HCT116 (cell line): ENCODE measurements around the gene PRSS57. TPM values are rescaled to one million over a fixed set of nuclear protein-coding genes. Genes with fewer than 3 reads are reported as not detected.

Source experiments
- ATAC-seq: fragments of 200-7000 bp; cut with Tn5 transposase; 2 replicates; pipeline ENCODE4 v1.9.1; 2020; ENCODE audit warnings: mild to moderate bottlenecking, moderate library complexity
- BruUV-seq: library from RNA; stranded (reverse); fragments of 400-500 nt; replicated peaks from 2 replicates; lab custom pipeline; 2021; lab: Mats Ljungman, UMichigan
- CTCF ChIA-PET: fragments of 300-600 bp; sonication (Branson Sonifier 250); formaldehyde crosslinking; loops from one replicate; lab custom pipeline; 2021; ENCODE audit warnings: antibody characterized with exemption; lab: Charles Lee
- POLR2A ChIA-PET: fragments of 300-600, 350-600 bp; sonication (Branson Sonifier 250); formaldehyde crosslinking; loops from one replicate; lab custom pipeline; 2021; ENCODE audit warnings: antibody characterized with exemption; lab: Charles Lee
- RAD21 ChIA-PET, 2 experiments: fragments of 300-600 bp; sonication (Branson Sonifier 250); formaldehyde crosslinking; loops; one replicate each; lab custom pipeline; 2023; ENCODE audit warnings: low total read pairs in 2 of 2; ENCODE audit not compliant: uncharacterized antibody in 2 of 2, unreplicated experiment in 2 of 2, low non-redundant PET in 1 of 2; lab: Charles Lee
- DNase-seq: peaks from one replicate; pipeline ENCODE4 v3.0.0-alpha.2; 2010; ENCODE audit warnings: low read depth, low spot score
- H2AFZ ChIP-seq: fragments of 200-600 bp; shearing (Covaris generic), sonication (generic); 2 replicates; pipeline ENCODE4 v1.6.1; 2017; ENCODE audit warnings: low read depth, mixed run types, mixed read lengths, antibody characterized with exemption, low read length; ENCODE audit not compliant: poor library complexity, severe bottlenecking
- H3K27ac ChIP-seq: 2 replicates; pipeline ENCODE4 v1.5.1; 2012; ENCODE audit warnings: low read depth, low read length
- H3K27me3 ChIP-seq: fragments of 200-600 bp; sonication (generic); 2 replicates; pipeline ENCODE4 v1.6.1; 2016; ENCODE audit warnings: mixed run types, low read length, mixed read lengths; ENCODE audit not compliant: insufficient read depth
- H3K36me3 ChIP-seq, 2 experiments: fragments of 200-500 bp in 1 of 2; fragments of 200-600 bp in 1 of 2; sonication (Bioruptor generic) in 1 of 2; sonication (generic) in 1 of 2; 2 replicates each; pipeline versions ENCODE4 v1.5.1 to v1.6.1; 2014 to 2016; ENCODE audit warnings: low read length in 2 of 2, inconsistent platforms in 1 of 2, mixed read lengths in 1 of 2, mixed run types in 1 of 2; ENCODE audit not compliant: insufficient read depth in 2 of 2, control insufficient read depth in 1 of 2
- H3K4me1 ChIP-seq, 2 experiments: fragments of 200-600 bp in 1 of 2; sonication (generic) in 1 of 2; 2 replicates each; pipeline versions ENCODE4 v1.5.1 to v1.6.1; 2012 to 2017; ENCODE audit warnings: low read length in 2 of 2, inconsistent platforms in 1 of 2, mild to moderate bottlenecking in 1 of 2, mixed read lengths in 1 of 2, mixed run types in 1 of 2, moderate library complexity in 1 of 2; ENCODE audit not compliant: insufficient read depth in 2 of 2, control insufficient read depth in 1 of 2
- H3K4me2 ChIP-seq: fragments of 200-600 bp; sonication (generic); 2 replicates; pipeline ENCODE4 v1.6.1; 2017; ENCODE audit warnings: mixed run types, low read length, mixed read lengths
- H3K4me3 ChIP-seq, 2 experiments: fragments of 200-600 bp in 1 of 2; sonication (generic) in 1 of 2; replicated peaks in 1 of 2; 2 replicates each; pipeline ENCODE4 v1.5.1; 2011 to 2016; ENCODE audit warnings: low read length in 2 of 2, control low read depth in 1 of 2, low read depth in 1 of 2, mild to moderate bottlenecking in 1 of 2, mixed read lengths in 1 of 2, mixed run types in 1 of 2
- H3K79me2 ChIP-seq: fragments of 200-600 bp; sonication (generic); 2 replicates; pipeline ENCODE4 v1.6.1; 2017; ENCODE audit warnings: mild to moderate bottlenecking, mixed run types, low read length, moderate library complexity, mixed read lengths; ENCODE audit not compliant: insufficient read depth
- H3K9ac ChIP-seq: fragments of 200-600 bp; sonication (generic); 2 replicates; pipeline ENCODE4 v1.6.1; 2016; ENCODE audit warnings: low read length, mixed read lengths
- H3K9me2 ChIP-seq: fragments of 200-600 bp; sonication (generic), shearing (Covaris generic); 2 replicates; pipeline ENCODE4 v1.6.1; 2017; ENCODE audit warnings: mixed run types, mild to moderate bottlenecking, moderate library complexity; ENCODE audit not compliant: insufficient read depth
- H3K9me3 ChIP-seq, 2 experiments: fragments of 200-500 bp in 1 of 2; fragments of 200-600 bp in 1 of 2; sonication (Bioruptor generic) in 1 of 2; sonication (generic) in 1 of 2; 2 replicates each; pipeline ENCODE4 v1.6.1; 2014 to 2017; ENCODE audit warnings: low read length in 2 of 2, mixed read lengths in 2 of 2, inconsistent platforms in 1 of 2, low read depth in 1 of 2, mild to moderate bottlenecking in 1 of 2, mixed run types in 1 of 2, moderate library complexity in 1 of 2; ENCODE audit not compliant: control insufficient read depth in 1 of 2, insufficient read depth in 1 of 2
- H4K20me1 ChIP-seq: fragments of 200-600 bp; sonication (generic), shearing (Covaris generic); 2 replicates; pipeline ENCODE4 v1.6.1; 2017; ENCODE audit warnings: mixed run types, mild to moderate bottlenecking, moderate library complexity; ENCODE audit not compliant: insufficient read depth
- CBX3 ChIP-seq: IDR thresholded peaks from 2 replicates; pipeline ENCODE4 v1.6.1; 2012; ENCODE audit warnings: low read depth
- CEBPB ChIP-seq: IDR thresholded peaks from 2 replicates; pipeline ENCODE4 v1.6.1; 2012; ENCODE audit warnings: low read depth
- EGR1 ChIP-seq: IDR thresholded peaks from 2 replicates; pipeline ENCODE4 v1.6.1; 2012; ENCODE audit warnings: low read depth
- EZH2 ChIP-seq: fragments of 200-600 bp; sonication (generic); IDR thresholded peaks from 2 replicates; pipeline ENCODE4 v1.6.1; 2017; ENCODE audit warnings: antibody characterized with exemption, mixed run types
- EZH2phosphoT487 ChIP-seq: fragments of 200-600 bp; IDR thresholded peaks from 2 replicates; pipeline ENCODE4 v1.6.1; 2018; ENCODE audit warnings: antibody characterized with exemption, borderline replicate concordance
- FOSL1 ChIP-seq: IDR thresholded peaks from 2 replicates; pipeline ENCODE4 v1.6.1; 2012; ENCODE audit warnings: low read depth
- JUND ChIP-seq: IDR thresholded peaks from 2 replicates; pipeline ENCODE4 v1.6.1; 2012
- RAD21 ChIP-seq: IDR thresholded peaks from 2 replicates; pipeline ENCODE4 v1.6.1; 2012; ENCODE audit warnings: low read depth, mild to moderate bottlenecking
- SP1 ChIP-seq: IDR thresholded peaks from 2 replicates; pipeline ENCODE4 v1.6.1; 2012; ENCODE audit warnings: low read depth
- SRF ChIP-seq: IDR thresholded peaks from 2 replicates; pipeline ENCODE4 v1.6.1; 2012; ENCODE audit warnings: low read depth
- TCF7L2 ChIP-seq: IDR thresholded peaks from 2 replicates; pipeline ENCODE4 v1.7.0; 2011; ENCODE audit warnings: borderline replicate concordance, inconsistent platforms; ENCODE audit not compliant: insufficient read depth, insufficient read length; ENCODE audit errors: extremely low read depth
- YY1 ChIP-seq: IDR thresholded peaks from 2 replicates; pipeline ENCODE4 v1.6.1; 2011; ENCODE audit warnings: low read length, low read depth, moderate library complexity, mild to moderate bottlenecking; ENCODE audit not compliant: insufficient replicate concordance; ENCODE audit errors: extremely low read depth
- ZFX ChIP-seq: fragments of 450-650 bp; IDR thresholded peaks from 2 replicates; pipeline ENCODE4 v1.6.1; 2017
- ZNF274 ChIP-seq: fragments of 200-500 bp; sonication (Bioruptor generic); IDR thresholded peaks from 2 replicates; pipeline ENCODE4 v1.6.1; 2014; ENCODE audit warnings: mild to moderate bottlenecking, low read depth, low read length, inconsistent platforms
- intact Hi-C: fragments of 100-400 bp; cut with micrococcal nuclease; formaldehyde crosslinking; loops from 2 replicates; pipeline ENCODE4 v1.10.0; 2022
- total RNA-seq: library from RNA; stranded (reverse); gene quantifications from one replicate; pipeline ENCODE4 v1.2.1, GENCODE V29; 2021; ENCODE audit not compliant: unreplicated experiment
- TF ChIP-seq, protein P1 (sequence below): IDR thresholded peaks from 2 replicates; pipeline ENCODE4 v1.6.1; 2012
- TF ChIP-seq, protein P2 (sequence below): IDR thresholded peaks from 2 replicates; pipeline ENCODE4 v1.6.1; 2012; ENCODE audit warnings: low read depth
- TF ChIP-seq, protein P3 (sequence below), 3 experiments: fragments of 200-600 bp in 1 of 3; sonication (generic) in 1 of 3; IDR thresholded peaks in 2 of 3; conservative IDR thresholded peaks in 1 of 3; 2 replicates each; pipeline ENCODE4 v1.5.1; 2012 to 2017; ENCODE audit warnings: low read depth in 2 of 3, low read length in 2 of 3, antibody characterized with exemption in 1 of 3, borderline replicate concordance in 1 of 3, control low read depth in 1 of 3, mild to moderate bottlenecking in 1 of 3, mixed read lengths in 1 of 3, mixed run types in 1 of 3, moderate library complexity in 1 of 3; ENCODE audit not compliant: insufficient read depth in 1 of 3
- TF ChIP-seq, protein P4 (sequence below): IDR thresholded peaks from 2 replicates; pipeline ENCODE4 v1.6.1; 2011; ENCODE audit warnings: mild to moderate bottlenecking, low read length, moderate library complexity; ENCODE audit not compliant: insufficient replicate concordance; ENCODE audit errors: extremely low read depth

PRSS57 gene
- total RNA-seq, 1 experiment from 2014 or later, result not detected

DNA sequence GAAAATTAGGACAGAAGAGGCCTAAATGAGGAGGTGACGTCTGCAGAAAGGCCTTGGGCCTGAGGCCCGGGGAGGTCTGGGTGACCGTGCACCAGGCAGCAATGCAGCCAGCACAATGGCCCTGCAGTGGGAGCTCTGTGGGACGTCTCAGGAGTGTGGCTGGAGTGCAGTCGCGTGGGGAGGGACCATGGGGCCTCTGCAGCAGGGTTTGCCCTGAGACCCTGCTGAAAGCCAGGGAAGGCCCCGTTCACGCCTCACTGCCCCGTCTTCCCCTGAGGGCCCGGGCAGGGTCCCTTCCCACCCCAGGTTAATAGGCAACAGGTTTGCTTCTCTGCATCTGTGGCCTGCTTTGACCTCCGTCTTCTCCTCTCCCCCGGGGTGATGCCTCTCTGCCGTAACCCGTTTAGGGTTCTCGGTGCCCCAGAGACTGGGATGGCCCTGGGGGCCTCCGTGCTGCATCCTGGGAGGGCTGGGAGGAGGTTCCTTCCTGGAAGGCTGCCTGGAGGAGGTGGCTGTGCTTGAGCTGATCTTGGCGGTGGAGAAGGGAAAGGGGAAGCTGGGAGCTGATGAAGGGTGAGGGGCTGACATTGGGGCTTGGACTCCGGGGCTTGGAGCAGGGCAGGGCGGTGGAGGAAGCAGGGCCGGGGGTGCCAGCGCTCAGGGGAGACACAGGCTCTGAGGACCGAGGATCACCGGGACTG is 23.1 kb upstream of the PRSS57 start:
- Histone ChIP-seq H3K36me3 (no peaks in the 10 kb centered on the region; a peak in 1 of 4 replicates), H3K27ac (no peak overlapping the region), H3K9me3 (peaks cover 0 to 6% of the 10 kb centered on the region in 2 experiments; a peak in 1 of 4 replicates), H2AFZ (no peak overlapping the region), H3K9me2 (no peaks in the 10 kb centered on the region), H3K27me3 (no peaks in the 10 kb centered on the region), H3K4me2 (no peak overlapping the region), H3K4me3 (no peak overlapping the region), H3K79me2 (no peaks in the 10 kb centered on the region), H3K4me1 (peaks cover 11 to 14% of the 10 kb centered on the region in 2 experiments), H4K20me1 (no peaks in the 10 kb centered on the region), H3K9ac (no peak overlapping the region)
- TF ChIP-seq TCF7L2 (no peak), ZFX (no peak), FOSL1 (no peak), JUND (no peak), EGR1 (no peak), EZH2 (no peak), EZH2phosphoT487 (no peak), ZNF274 (no peak), CEBPB (no peak), SRF (no peak), CBX3 (no peak), RAD21 (no peak), YY1 (no peak), SP1 (no peak)
- TF ChIP-seq, protein P1, sequence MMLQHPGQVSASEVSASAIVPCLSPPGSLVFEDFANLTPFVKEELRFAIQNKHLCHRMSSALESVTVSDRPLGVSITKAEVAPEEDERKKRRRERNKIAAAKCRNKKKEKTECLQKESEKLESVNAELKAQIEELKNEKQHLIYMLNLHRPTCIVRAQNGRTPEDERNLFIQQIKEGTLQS, result no peak
- TF ChIP-seq, protein P2, sequence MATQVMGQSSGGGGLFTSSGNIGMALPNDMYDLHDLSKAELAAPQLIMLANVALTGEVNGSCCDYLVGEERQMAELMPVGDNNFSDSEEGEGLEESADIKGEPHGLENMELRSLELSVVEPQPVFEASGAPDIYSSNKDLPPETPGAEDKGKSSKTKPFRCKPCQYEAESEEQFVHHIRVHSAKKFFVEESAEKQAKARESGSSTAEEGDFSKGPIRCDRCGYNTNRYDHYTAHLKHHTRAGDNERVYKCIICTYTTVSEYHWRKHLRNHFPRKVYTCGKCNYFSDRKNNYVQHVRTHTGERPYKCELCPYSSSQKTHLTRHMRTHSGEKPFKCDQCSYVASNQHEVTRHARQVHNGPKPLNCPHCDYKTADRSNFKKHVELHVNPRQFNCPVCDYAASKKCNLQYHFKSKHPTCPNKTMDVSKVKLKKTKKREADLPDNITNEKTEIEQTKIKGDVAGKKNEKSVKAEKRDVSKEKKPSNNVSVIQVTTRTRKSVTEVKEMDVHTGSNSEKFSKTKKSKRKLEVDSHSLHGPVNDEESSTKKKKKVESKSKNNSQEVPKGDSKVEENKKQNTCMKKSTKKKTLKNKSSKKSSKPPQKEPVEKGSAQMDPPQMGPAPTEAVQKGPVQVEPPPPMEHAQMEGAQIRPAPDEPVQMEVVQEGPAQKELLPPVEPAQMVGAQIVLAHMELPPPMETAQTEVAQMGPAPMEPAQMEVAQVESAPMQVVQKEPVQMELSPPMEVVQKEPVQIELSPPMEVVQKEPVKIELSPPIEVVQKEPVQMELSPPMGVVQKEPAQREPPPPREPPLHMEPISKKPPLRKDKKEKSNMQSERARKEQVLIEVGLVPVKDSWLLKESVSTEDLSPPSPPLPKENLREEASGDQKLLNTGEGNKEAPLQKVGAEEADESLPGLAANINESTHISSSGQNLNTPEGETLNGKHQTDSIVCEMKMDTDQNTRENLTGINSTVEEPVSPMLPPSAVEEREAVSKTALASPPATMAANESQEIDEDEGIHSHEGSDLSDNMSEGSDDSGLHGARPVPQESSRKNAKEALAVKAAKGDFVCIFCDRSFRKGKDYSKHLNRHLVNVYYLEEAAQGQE, result no peak
- TF ChIP-seq, protein P3, sequence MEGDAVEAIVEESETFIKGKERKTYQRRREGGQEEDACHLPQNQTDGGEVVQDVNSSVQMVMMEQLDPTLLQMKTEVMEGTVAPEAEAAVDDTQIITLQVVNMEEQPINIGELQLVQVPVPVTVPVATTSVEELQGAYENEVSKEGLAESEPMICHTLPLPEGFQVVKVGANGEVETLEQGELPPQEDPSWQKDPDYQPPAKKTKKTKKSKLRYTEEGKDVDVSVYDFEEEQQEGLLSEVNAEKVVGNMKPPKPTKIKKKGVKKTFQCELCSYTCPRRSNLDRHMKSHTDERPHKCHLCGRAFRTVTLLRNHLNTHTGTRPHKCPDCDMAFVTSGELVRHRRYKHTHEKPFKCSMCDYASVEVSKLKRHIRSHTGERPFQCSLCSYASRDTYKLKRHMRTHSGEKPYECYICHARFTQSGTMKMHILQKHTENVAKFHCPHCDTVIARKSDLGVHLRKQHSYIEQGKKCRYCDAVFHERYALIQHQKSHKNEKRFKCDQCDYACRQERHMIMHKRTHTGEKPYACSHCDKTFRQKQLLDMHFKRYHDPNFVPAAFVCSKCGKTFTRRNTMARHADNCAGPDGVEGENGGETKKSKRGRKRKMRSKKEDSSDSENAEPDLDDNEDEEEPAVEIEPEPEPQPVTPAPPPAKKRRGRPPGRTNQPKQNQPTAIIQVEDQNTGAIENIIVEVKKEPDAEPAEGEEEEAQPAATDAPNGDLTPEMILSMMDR (IDR thresholded peaks at IDR 0.05 in 2 of 3, conservative IDR thresholded peaks at IDR 0.05 in 1 of 3; ENCODE audit: borderline replicate concordance in 1 of 3, insufficient read depth in 1 of 3, low read depth in 2 of 3, low read length in 2 of 3), result no peak
- TF ChIP-seq, protein P4, sequence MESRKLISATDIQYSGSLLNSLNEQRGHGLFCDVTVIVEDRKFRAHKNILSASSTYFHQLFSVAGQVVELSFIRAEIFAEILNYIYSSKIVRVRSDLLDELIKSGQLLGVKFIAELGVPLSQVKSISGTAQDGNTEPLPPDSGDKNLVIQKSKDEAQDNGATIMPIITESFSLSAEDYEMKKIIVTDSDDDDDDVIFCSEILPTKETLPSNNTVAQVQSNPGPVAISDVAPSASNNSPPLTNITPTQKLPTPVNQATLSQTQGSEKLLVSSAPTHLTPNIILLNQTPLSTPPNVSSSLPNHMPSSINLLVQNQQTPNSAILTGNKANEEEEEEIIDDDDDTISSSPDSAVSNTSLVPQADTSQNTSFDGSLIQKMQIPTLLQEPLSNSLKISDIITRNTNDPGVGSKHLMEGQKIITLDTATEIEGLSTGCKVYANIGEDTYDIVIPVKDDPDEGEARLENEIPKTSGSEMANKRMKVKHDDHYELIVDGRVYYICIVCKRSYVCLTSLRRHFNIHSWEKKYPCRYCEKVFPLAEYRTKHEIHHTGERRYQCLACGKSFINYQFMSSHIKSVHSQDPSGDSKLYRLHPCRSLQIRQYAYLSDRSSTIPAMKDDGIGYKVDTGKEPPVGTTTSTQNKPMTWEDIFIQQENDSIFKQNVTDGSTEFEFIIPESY, result no peak
- POLR2A ChIA-PET, result no interaction called here
- RAD21 ChIA-PET, result no interaction called here
- CTCF ChIA-PET, result no interaction called here
- DNase-seq (no peak), ATAC-seq (no peak)
- no TSS peak for BruUV-seq
- intact Hi-C loops, result no loop called here
